H1 (cell line): ENCODE results near the gene AQP6. TPM values are rescaled to one million over a fixed set of nuclear protein-coding genes. Genes with fewer than 3 reads are reported as not detected.

Experiments
- FOSL1 ChIP-seq: IDR thresholded peaks from 2 replicates; pipeline ENCODE4 v1.6.1; 2011; ENCODE audit warnings: mild to moderate bottlenecking, low read depth, low read length, moderate library complexity; ENCODE audit not compliant: insufficient read depth
- GTF2F1 ChIP-seq: IDR thresholded peaks from 2 replicates; pipeline ENCODE4 v1.6.1; 2012; ENCODE audit warnings: low read depth, low read length, improper control_type of control experiment, borderline replicate concordance
- KDM5A ChIP-seq: fragments of 200-600 bp; IDR thresholded peaks from 2 replicates; pipeline ENCODE4 v1.7.1; 2012; ENCODE audit warnings: mild to moderate bottlenecking, low read length, inconsistent platforms, mixed read lengths
- PHF8 ChIP-seq: fragments of 200-600 bp; sonication (generic); conservative IDR thresholded peaks from 2 replicates; pipeline ENCODE4 v1.7.1; 2012; ENCODE audit warnings: low read depth, mild to moderate bottlenecking, inconsistent platforms, low read length, moderate library complexity
- RAD21 ChIP-seq, 2 experiments: IDR thresholded peaks in 1 of 2; conservative IDR thresholded peaks in 1 of 2; 2 replicates each; pipeline ENCODE4 v1.6.1; 2011; ENCODE audit warnings: low read depth in 2 of 2, low read length in 2 of 2, improper control_type of control experiment in 1 of 2, inconsistent platforms in 1 of 2, mild to moderate bottlenecking in 1 of 2, moderate library complexity in 1 of 2
- polyA plus RNA-seq, 7 experiments: library from polyadenylated mRNA; depleted of rRNA in 3 of 7; stranded (reverse) in 5 of 7; unstranded in 2 of 7; fragments of >200 nt in 5 of 7; fragments of 200-250 nt in 2 of 7; gene quantifications; 1 replicate in 5 of 7; 2 replicates in 1 of 7; 4 replicates in 1 of 7; pipeline versions ENCODE4 v1.2.1 to v1.2.3, GENCODE V29; 2011 to 2013; ENCODE audit warnings: missing spikeins in 2 of 7, mixed read lengths in 2 of 7
- total RNA-seq: library from RNA; stranded (reverse); fragmentation: NEBNext Ultra II Directional; extraction: Animal tissue kit (Norgen Biotek cat#: 25700); gene quantifications from 2 replicates; pipeline ENCODE4 v1.2.1, GENCODE V29; 2021
- TF ChIP-seq, protein P1 (sequence below): fragments of 300-600 bp; sonication (generic); IDR thresholded peaks from 2 replicates; pipeline ENCODE4 v1.7.1; 2012; ENCODE audit warnings: low read length, moderate library complexity, mild to moderate bottlenecking, inconsistent platforms; ENCODE audit not compliant: insufficient replicate concordance

AQP6 gene
- total and polyA plus RNA-seq, 2 of the 8 experiments (the other 6 are each of a cell fraction or from before 2014, with no cell fraction given), result 0.03 to 0.17 TPM

- no peak for TF ChIP-seq KDM5A
- TF ChIP-seq PHF8, result no peak
- TF ChIP-seq FOSL1, result no peak
- no peak for TF ChIP-seq RAD21 (IDR thresholded peaks at IDR 0.05 in 1 of 2, conservative IDR thresholded peaks at IDR 0.05 in 1 of 2; ENCODE audit: low read depth in 2 of 2, low read length in 2 of 2)
- no peak for TF ChIP-seq GTF2F1
- TF ChIP-seq, protein P1, sequence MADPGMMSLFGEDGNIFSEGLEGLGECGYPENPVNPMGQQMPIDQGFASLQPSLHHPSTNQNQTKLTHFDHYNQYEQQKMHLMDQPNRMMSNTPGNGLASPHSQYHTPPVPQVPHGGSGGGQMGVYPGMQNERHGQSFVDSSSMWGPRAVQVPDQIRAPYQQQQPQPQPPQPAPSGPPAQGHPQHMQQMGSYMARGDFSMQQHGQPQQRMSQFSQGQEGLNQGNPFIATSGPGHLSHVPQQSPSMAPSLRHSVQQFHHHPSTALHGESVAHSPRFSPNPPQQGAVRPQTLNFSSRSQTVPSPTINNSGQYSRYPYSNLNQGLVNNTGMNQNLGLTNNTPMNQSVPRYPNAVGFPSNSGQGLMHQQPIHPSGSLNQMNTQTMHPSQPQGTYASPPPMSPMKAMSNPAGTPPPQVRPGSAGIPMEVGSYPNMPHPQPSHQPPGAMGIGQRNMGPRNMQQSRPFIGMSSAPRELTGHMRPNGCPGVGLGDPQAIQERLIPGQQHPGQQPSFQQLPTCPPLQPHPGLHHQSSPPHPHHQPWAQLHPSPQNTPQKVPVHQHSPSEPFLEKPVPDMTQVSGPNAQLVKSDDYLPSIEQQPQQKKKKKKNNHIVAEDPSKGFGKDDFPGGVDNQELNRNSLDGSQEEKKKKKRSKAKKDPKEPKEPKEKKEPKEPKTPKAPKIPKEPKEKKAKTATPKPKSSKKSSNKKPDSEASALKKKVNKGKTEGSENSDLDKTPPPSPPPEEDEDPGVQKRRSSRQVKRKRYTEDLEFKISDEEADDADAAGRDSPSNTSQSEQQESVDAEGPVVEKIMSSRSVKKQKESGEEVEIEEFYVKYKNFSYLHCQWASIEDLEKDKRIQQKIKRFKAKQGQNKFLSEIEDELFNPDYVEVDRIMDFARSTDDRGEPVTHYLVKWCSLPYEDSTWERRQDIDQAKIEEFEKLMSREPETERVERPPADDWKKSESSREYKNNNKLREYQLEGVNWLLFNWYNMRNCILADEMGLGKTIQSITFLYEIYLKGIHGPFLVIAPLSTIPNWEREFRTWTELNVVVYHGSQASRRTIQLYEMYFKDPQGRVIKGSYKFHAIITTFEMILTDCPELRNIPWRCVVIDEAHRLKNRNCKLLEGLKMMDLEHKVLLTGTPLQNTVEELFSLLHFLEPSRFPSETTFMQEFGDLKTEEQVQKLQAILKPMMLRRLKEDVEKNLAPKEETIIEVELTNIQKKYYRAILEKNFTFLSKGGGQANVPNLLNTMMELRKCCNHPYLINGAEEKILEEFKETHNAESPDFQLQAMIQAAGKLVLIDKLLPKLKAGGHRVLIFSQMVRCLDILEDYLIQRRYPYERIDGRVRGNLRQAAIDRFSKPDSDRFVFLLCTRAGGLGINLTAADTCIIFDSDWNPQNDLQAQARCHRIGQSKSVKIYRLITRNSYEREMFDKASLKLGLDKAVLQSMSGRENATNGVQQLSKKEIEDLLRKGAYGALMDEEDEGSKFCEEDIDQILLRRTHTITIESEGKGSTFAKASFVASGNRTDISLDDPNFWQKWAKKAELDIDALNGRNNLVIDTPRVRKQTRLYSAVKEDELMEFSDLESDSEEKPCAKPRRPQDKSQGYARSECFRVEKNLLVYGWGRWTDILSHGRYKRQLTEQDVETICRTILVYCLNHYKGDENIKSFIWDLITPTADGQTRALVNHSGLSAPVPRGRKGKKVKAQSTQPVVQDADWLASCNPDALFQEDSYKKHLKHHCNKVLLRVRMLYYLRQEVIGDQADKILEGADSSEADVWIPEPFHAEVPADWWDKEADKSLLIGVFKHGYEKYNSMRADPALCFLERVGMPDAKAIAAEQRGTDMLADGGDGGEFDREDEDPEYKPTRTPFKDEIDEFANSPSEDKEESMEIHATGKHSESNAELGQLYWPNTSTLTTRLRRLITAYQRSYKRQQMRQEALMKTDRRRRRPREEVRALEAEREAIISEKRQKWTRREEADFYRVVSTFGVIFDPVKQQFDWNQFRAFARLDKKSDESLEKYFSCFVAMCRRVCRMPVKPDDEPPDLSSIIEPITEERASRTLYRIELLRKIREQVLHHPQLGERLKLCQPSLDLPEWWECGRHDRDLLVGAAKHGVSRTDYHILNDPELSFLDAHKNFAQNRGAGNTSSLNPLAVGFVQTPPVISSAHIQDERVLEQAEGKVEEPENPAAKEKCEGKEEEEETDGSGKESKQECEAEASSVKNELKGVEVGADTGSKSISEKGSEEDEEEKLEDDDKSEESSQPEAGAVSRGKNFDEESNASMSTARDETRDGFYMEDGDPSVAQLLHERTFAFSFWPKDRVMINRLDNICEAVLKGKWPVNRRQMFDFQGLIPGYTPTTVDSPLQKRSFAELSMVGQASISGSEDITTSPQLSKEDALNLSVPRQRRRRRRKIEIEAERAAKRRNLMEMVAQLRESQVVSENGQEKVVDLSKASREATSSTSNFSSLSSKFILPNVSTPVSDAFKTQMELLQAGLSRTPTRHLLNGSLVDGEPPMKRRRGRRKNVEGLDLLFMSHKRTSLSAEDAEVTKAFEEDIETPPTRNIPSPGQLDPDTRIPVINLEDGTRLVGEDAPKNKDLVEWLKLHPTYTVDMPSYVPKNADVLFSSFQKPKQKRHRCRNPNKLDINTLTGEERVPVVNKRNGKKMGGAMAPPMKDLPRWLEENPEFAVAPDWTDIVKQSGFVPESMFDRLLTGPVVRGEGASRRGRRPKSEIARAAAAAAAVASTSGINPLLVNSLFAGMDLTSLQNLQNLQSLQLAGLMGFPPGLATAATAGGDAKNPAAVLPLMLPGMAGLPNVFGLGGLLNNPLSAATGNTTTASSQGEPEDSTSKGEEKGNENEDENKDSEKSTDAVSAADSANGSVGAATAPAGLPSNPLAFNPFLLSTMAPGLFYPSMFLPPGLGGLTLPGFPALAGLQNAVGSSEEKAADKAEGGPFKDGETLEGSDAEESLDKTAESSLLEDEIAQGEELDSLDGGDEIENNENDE, result no peak
Observed at GRCh38 chr12:49943625-49943960, 29.2 kb upstream of the AQP6 start (continued).
